ENCODE results near the gene STK39. TPM values are rescaled to one million over a fixed set of nuclear protein-coding genes. Genes with fewer than 3 reads are reported as not detected.

Gene STK39
- total and polyA plus RNA-seq, 2 donors (not counting 1 experiment from before 2014, with no cell fraction given), result 2.3 to 14.6 TPM

GRCh38 chr2:168120730-168121129 lies 126.7 kb downstream of the STK39 start:
- DNase-seq (no peak), ATAC-seq (ENCODE audit: low read depth) (no peak)
- peaks cover 0 to 6% of the 10 kb centered on the region in 2 experiments for H3K36me3 ChIP-seq (replicated peaks in 1 of 2; ENCODE audit: control extremely low read depth in 1 of 2, control insufficient read depth in 1 of 2, extremely low read depth in 1 of 2, insufficient read depth in 2 of 2, low read length in 1 of 2)
- H2AFZ ChIP-seq (ENCODE audit: insufficient read depth, low read depth, low read length, poor library complexity, severe bottlenecking), result no peak overlapping the region
- no peak overlapping the region for H3K9ac ChIP-seq (ENCODE audit: low read length)
- no peaks in the 10 kb centered on the region for H3K4me1 Mint-ChIP-seq
- POLR2A ChIA-PET, result no interaction called here
- no peak for TF ChIP-seq CTCF (IDR thresholded peaks at IDR 0.05)
- no peak for TF ChIP-seq EZH2 (IDR thresholded peaks at IDR 0.05; ENCODE audit: borderline replicate concordance, insufficient read depth, low read depth, low read length, poor library complexity, severe bottlenecking)
- H3K4me3 ChIP-seq (ENCODE audit: control extremely low read depth in 1 of 5, extremely low read depth in 1 of 5, insufficient read depth in 1 of 5, low read depth in 2 of 5, low read length in 4 of 5), result no peak overlapping the region
- H3K4me3 Mint-ChIP-seq, result no peak overlapping the region
- H3K79me2 ChIP-seq (ENCODE audit: control insufficient read depth, insufficient read depth, low read length), result no peaks in the 10 kb centered on the region
- WGBS (ENCODE audit: insufficient coverage), result 100% methylated on average over 2 of the region's 3 CpGs
- H4K20me1 ChIP-seq (ENCODE audit: control insufficient read depth, insufficient read depth, low read length, poor library complexity, severe bottlenecking), result no peaks in the 10 kb centered on the region
- CTCF ChIA-PET, result interaction anchor here (0.9 to 6.8 kb wide), 15 partner anchors 8 to 1583 kb away, joined by 3 to 145 read pairs (median 10); no protein-coding TSS in a partner anchor
- H3K27me3 Mint-ChIP-seq, result no peaks in the 10 kb centered on the region
- H3K9me3 Mint-ChIP-seq (ENCODE audit: insufficient read depth), result no peaks in the 10 kb centered on the region
- no peaks in the 10 kb centered on the region for H3K27me3 ChIP-seq (replicated peaks in 1 of 4; ENCODE audit: control extremely low read depth in 1 of 4, control insufficient read depth in 3 of 4, insufficient read depth in 4 of 4, low read length in 3 of 4)
- H3K27ac Mint-ChIP-seq, result no peak overlapping the region
- intact Hi-C loops (cut with micrococcal nuclease), result no loop called here
- no peak overlapping the region for H3K4me2 ChIP-seq (replicated peaks; ENCODE audit: low read depth, low read length, poor library complexity, severe bottlenecking)
- H3K9me3 ChIP-seq (ENCODE audit: control extremely low read depth in 1 of 3, control insufficient read depth in 2 of 3, insufficient read depth in 1 of 3, low read length in 2 of 3), result no peaks in the 10 kb centered on the region
- peaks cover 4 to 8% of the 10 kb centered on the region in 2 donors for H3K4me1 ChIP-seq (ENCODE audit: control insufficient read depth in 2 of 2, insufficient read depth in 2 of 2, low read length in 2 of 2)
- H3K27ac ChIP-seq (ENCODE audit: low read length in 2 of 2), result no peak overlapping the region

- no peaks in the 10 kb centered on the region for H4K20me1 ChIP-seq (ENCODE audit: control insufficient read depth, insufficient read depth, low read length, poor library complexity, severe bottlenecking)
- intact Hi-C loops (cut with micrococcal nuclease), result no loop called here
- H3K4me3 Mint-ChIP-seq, result no peak overlapping the region
These were observed 127.1 kb downstream of the STK39 start for GRCh38 chr2:168120310-168120709.

More at GRCh38 chr2:168120310-168120709, 127.1 kb downstream of the STK39 start:
- POLR2A ChIA-PET, result no interaction called here
- WGBS (ENCODE audit: insufficient coverage), result 93% methylated on average over 2 of the region's 4 CpGs
- Histone ChIP-seq H3K27me3 (replicated peaks in 1 of 4; ENCODE audit: control extremely low read depth in 1 of 4, control insufficient read depth in 3 of 4, insufficient read depth in 4 of 4, low read length in 3 of 4) (no peaks in the 10 kb centered on the region), H3K4me1 (ENCODE audit: control insufficient read depth in 2 of 2, insufficient read depth in 2 of 2, low read length in 2 of 2) (peaks cover 4 to 8% of the 10 kb centered on the region in 2 donors), H3K9ac (ENCODE audit: low read length) (no peak overlapping the region), H3K27ac (ENCODE audit: low read length in 2 of 2) (no peak overlapping the region), H3K79me2 (ENCODE audit: control insufficient read depth, insufficient read depth, low read length) (no peaks in the 10 kb centered on the region), H3K4me3 (ENCODE audit: control extremely low read depth in 1 of 5, extremely low read depth in 1 of 5, insufficient read depth in 1 of 5, low read depth in 2 of 5, low read length in 4 of 5) (no peak overlapping the region), H3K9me3 (ENCODE audit: control extremely low read depth in 1 of 3, control insufficient read depth in 2 of 3, insufficient read depth in 1 of 3, low read length in 2 of 3) (no peaks in the 10 kb centered on the region), H3K36me3 (replicated peaks in 1 of 2; ENCODE audit: control extremely low read depth in 1 of 2, control insufficient read depth in 1 of 2, extremely low read depth in 1 of 2, insufficient read depth in 2 of 2, low read length in 1 of 2) (peaks cover 0 to 6% of the 10 kb centered on the region in 2 experiments), H3K4me2 (replicated peaks; ENCODE audit: low read depth, low read length, poor library complexity, severe bottlenecking) (no peak overlapping the region), H2AFZ (ENCODE audit: insufficient read depth, low read depth, low read length, poor library complexity, severe bottlenecking) (no peak overlapping the region)
- no peak for DNase-seq
- Mint-ChIP-seq H3K9me3 (ENCODE audit: insufficient read depth) (no peaks in the 10 kb centered on the region), H3K4me1 (no peaks in the 10 kb centered on the region), H3K27me3 (no peaks in the 10 kb centered on the region), H3K27ac (no peak overlapping the region)
- ATAC-seq (ENCODE audit: low read depth), result no peak
- CTCF ChIA-PET, result interaction anchor here (0.9 to 6.8 kb wide), 23 partner anchors 8 to 1582 kb away, joined by 3 to 145 read pairs (median 8); no protein-coding TSS in a partner anchor
- TF ChIP-seq CTCF (IDR thresholded peaks at IDR 0.05) (no peak), EZH2 (IDR thresholded peaks at IDR 0.05; ENCODE audit: borderline replicate concordance, insufficient read depth, low read depth, low read length, poor library complexity, severe bottlenecking) (no peak)

All from B cell (primary cell).